HPDE6-E6E7 (cell line): ENCODE results near the gene ANP32B.
"Not testable (repeated sequence)": the region's sequence is repeated elsewhere in the genome, so short reads cannot be mapped to it uniquely, and the experiment has no call there.

Source experiments
- DNase-seq: peaks from one replicate; pipeline ENCODE4 v3.0.0; 2011; ENCODE audit warnings: missing footprints; ENCODE audit errors: extremely low spot score

ANP32B gene

GRCh38 chr9:97982683-97983588, at the start of gene ANP32B:
Gene ANP32B, plus strand, starts transcription at chr9:97983341. Its CDS starts 215 bp downstream, at chr9:97983556.
- peak; percentile 73 for DNase-seq

DNA sequence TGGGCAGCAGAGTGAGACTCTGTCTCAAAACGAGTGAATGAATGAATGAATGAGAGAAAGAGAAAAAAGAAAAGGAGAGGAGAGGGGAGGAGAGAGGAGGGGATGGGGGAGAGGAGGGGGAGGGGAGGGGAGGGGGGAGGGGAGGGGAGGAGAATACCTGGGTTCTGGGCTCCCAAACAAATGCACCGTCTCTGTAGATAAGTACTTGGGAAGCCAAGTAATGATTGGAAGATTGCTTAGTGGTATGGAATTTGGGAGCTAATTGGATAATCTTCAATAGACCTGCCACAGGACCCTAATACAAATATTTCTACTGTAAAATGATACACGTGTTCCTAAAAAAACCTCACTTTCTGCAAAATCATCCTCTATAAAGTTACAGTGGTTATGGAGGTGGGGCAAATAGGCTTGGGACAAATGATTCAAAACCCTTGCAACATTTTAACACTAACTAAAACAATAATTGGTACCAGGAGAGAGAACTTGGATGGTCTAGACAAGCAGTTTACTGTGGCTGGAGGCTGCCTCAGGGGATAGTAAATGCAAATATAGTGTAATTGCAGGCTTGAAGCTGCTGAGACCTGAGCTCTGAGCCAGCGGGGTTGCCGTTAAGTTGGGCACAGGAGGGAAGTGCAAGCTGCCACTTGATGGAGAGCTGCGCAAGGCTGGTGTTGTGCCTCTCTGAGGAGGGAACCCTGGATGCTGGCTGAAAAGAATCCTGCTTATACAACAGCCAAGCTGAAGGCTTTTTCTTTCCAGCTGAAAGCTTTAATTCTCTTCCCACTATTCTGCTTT, 48.6 kb upstream of the ANP32B start:
- DNase-seq = no peak

DNA sequence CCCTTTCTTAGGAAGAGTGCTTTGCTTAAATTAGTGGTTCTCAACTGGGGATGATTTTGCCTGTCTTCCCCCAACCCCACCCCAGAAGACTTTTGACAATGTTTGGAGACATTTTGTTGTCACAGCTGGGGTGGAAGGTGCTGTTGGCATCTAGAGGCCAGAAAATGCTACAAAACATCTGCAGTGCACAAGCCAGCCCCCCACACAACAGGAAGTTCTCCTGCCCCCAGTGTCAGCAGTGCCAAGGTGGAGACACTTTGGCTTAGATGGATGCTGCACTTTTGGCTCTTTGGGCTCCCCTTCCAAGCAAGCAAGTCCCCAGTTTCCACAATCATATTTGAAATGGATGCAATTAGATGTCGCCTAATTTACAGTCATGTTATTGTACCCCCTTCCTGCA, 47.9 kb upstream of the ANP32B start:
- no peak for DNase-seq

- no peak for DNase-seq
Measured at GRCh38 chr9:97936998-97937397, 46.1 kb upstream of the ANP32B start.

- DNase-seq = no peak
Measured at GRCh38 chr9:97938081-97938644, 45.0 kb upstream of the ANP32B start, which contains the start of gene HEMGN. Gene HEMGN, minus strand, starts transcription at chr9:97938172. Its CDS starts 36 bp downstream, at chr9:97938136.

GRCh38 chr9:97940233-97940632, 42.9 kb upstream of the ANP32B start:
- DNase-seq = no peak

DNA sequence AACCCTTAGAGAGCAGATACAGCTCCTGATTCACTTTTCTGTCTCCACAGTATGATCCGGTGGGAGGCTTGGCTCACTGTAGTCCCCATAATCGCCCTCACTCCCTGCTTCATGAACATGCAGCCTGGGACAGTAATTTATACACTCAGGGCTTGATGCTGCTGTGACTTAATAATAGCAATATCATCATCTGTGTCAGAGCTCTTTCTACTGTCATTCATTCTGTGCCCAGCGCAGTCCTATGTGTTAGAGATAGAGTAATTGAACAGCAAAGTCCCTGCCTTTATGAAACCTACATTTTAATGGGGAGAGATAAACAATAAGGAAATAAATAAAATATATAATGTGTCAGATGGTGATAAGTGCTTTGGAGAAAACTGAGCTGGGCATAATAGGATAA, 42.4 kb upstream of the ANP32B start:
- no peak for DNase-seq

DNA sequence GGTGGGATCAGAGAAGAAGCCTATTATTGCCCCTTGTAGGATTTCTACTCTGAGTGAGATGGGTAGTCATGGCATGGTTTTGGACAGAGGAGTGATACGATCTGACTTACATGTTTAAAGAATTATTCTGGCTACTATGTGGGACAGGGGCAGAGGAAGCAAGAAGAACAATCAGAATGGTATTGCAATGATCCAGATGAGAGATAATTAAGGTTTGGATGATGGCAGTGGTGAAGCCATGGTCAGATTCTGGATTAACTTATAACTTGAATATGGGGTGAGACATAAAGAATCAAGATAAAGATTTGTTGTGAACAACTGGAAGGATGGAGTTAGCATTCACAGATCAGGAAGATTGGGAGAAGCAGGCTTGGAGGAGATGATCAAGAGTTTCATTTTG, 41.8 kb upstream of the ANP32B start:
- no peak for DNase-seq

DNA sequence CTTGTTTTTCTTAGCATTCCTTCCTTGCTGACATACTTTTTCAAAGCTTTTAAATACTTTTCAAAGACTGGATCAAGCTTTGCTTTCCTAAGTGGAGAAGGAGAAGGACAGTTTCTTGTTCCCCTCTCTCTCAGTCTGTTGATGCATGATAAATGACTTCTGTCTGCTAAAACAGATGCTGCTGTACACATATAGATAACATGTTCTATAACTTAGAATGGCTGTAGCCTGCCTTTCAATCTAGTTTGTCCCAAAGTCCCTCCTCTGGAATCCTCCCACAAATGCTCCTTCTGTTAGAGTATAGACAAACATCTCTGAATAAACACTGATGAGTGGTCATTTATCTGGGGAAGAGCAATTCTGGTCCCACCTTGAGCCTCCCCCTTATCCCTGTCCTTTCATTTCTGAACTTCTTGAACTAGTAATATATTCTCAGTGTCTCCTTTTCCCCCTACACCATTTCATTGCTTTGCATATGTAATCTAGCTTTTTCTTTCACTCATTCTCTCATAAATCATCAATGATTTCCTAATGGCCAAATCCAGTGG, 39.8 kb upstream of the ANP32B start:
- no peak for DNase-seq

DNA sequence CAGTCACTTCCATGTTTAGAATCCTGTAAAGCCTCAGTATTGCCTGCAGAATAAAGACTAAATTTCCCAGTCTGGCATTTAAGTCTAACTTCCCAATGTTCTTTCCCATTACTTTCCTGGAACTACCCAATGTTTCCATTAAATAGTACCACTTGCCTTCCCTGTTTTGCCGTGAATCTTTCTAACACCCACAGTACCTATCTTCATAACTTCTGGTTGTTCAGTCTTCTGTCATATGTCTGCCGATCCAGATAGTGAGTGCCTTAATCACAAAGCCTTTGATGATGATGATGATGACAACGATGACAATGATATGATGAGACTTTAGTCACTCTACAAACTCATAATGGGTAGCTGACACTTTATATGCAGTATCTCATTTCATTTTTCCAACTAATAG, 38.5 kb upstream of the ANP32B start:
- DNase-seq = no peak

GRCh38 chr9:97945470-97945869, 37.7 kb upstream of the ANP32B start:
- DNase-seq = not testable (repeated sequence)

- not testable (repeated sequence) for DNase-seq
Measured at GRCh38 chr9:97947094-97947493, 36.0 kb upstream of the ANP32B start.

GRCh38 chr9:97950873-97951272, 32.3 kb upstream of the ANP32B start:
- not testable (repeated sequence) for DNase-seq

- DNase-seq = peak; percentile 76
Measured at GRCh38 chr9:97954550-97954989, 28.6 kb upstream of the ANP32B start.

GRCh38 chr9:97956331-97956730, 26.8 kb upstream of the ANP32B start:
- no peak for DNase-seq

DNA sequence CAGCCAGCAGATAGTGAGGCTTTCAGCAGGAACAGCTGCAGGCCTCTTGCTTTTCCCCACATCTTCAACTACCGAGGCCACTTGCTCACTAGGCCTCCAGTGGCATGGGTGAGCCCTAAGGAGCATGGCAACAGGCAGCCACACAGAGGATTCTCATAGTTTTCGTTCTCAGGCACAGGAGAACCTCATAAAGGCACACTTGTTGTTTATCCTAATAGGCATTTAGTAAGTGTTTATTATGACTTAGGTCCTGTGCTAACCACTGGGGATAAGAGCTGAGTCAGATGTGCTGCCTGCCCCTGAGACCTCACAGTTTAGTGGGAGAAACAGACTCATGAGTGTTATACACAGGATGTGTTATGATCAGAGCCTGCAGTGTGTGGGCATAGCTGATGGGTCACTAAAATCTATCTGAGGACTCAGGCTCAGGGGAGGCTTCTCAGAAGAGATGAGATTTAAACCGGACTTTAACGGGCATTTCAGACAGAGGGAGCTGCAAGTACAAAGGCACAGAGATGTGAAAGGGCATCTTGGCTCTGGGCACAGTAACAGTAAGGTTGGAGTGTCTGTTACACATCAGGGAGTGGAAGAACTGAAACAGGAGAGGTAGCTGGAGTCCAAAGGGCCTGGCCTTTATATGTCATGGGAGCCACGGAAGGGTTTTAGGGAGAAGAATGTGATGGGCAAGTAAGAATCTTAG, 24.2 kb upstream of the ANP32B start:
- DNase-seq = no peak

GRCh38 chr9:97959585-97959984, 23.6 kb upstream of the ANP32B start:
- DNase-seq = no peak

DNA sequence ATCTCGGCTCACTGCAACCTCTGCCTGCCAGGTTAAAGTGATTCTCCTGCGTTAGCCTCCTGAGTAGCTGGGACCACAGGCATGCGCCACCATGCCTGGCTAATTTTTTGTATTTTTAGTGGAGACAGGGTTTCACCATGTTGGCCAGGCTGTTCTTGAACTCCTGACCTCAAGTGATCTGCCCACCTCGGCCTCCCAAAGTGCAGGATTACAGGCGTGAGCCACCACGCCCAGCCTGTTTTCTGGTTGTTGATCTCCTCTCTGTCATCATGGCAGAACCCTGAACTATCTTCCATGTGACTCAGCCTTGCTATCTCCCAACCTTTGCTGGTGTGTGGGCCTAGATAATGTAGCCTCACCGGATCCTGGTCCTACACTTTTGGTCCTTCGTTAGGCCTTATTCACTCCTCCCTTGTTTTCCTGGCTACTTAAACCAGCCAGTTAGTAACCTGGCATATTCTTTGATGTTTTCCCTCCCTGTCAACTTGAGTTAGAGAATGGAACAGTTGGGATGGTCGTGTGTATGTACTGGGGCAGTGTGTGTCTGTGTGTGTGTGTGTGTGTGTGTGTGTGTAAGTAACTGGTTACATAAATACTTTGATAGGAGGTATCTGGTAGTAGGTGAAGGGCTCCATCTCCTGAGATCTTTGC, 22.3 kb upstream of the ANP32B start:
- not testable (repeated sequence) for DNase-seq

DNA sequence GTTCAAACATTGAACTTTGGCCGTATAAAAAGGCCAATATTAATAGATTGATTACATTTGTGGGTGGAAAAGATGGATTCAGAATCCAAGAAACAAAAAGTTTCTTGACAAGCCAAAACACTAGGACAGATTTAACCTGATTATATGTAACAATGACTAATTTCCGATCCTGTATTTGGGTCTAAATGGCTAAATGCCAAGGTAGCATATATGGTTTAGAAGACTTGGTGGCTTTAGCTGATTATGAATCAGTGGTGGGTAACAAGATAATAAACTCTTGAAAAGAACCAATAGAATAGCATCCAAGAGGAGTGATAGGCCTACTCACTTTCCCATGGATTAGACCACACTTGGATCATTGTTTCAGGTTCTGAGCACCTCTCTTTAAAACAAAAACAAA, 21.8 kb upstream of the ANP32B start:
- no peak for DNase-seq

GRCh38 chr9:97962136-97962535, 21.0 kb upstream of the ANP32B start:
- DNase-seq = no peak

DNA sequence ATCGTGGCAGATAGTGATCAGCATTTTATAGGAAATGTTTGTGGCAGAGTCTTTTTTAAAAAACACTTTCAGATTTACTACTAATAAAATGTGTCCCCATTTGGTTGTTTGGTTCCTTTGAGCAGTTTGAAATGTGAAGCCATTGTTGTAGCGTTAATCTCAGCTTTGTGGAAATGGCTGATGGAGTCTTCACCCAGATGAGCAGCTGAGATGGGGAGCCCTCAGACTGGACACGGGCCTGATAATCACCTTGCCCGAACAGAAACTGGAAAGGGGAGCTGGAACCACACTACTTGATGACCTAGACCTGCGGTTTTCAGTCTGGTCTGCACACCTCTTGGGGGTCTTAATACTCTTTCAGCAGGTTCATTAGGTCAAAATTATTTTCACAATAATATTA, 20.6 kb upstream of the ANP32B start:
- DNase-seq = no peak
